ENCODE measurements around the gene TUBGCP2.
"Not testable (repeated sequence)": the region's sequence is repeated elsewhere in the genome, so short reads cannot be mapped to it uniquely, and the experiment has no call there.

The TUBGCP2 gene

DNA sequence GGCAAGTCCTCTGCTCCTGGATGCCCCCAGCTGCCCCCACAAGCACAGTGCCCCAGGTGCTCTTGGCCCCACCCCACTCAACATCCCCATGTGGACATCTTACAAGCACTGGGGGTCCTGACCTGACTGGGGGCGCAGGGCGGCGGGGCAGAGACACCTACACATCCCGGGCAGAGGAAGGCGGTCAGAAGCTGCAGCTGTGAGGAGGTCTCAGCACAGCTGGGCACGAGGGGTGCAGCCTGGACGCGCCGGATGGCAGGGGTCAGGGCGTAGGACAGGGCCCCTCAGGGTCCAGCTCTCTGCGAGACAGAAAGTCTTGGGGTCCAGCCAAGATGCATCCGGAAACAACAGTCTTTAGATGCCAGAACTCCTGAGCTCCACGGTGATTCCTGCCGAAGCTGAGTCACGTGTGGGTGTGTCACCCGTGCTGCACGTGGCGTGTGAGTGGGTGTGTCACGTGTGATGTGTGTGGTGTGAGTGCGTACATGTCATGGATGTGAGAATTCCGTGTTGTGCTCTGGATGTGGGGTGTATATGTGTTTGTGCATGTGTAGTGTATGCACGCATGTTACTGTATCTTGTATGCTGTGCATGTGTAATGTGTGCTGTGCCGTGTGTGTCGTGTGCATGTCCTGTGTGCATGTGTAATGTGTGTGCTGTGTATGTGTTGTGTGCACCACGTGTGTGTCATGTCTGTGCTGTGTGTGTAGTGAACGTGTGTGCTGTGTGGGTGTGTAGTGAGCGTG, 65.9 kb downstream of the TUBGCP2 start:
- DNase-seq, result no peak

DNA sequence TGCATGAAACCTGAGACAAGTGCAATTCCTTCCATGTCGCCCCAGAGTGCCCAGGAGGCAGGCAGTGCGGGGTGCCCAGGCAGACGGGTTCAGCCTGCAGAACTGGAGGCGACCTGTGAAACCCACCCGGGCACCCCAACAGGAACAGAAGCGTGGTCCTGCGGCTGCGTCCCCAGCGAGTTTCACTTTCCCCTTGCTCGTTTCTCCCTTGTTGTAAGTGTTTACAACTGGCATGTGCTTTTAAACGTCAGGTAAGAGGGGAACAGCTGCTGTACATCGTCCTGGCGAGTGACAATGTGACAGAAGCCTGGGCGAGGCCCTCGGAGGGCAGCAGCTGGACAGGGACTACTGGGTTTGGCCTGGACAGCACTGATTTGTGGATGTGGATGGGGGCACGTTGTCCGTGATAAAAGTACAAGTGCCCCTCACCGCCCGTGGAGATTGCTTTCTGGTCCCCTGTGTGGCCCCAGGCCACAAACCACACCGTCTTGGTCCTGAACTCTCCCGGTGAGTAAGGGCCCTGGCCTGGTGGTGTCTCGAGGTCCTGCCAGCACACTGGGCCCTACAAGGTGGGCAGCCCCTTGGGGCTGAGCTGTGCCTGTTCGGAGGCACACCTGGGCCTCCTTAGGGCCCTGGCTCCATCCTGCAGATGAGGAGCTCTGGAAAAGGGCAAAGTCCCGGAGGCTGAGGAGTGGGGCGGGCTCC, 67.0 kb downstream of the TUBGCP2 start:
- no peak for DNase-seq

DNA sequence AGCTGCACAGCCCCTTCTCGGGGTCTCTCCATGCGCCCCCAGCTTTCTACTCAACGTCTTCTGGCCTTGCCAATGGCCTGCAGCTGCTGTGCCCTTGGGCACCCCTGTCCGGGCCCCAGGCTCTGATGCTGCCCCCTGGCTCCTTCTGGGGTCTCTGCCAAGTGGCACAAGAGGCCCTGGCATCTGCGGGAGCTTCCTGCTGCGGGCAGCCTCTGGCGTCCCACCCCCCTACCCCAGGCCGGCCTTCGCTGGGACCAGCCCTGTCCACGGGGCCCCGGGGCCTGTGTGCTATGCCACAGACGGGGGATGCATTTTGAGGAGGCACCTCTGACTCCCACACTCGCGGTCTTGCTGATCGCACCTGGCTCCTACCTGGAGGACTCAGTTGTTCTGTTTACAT, 68.7 kb downstream of the TUBGCP2 start:
- DNase-seq, result no peak

DNA sequence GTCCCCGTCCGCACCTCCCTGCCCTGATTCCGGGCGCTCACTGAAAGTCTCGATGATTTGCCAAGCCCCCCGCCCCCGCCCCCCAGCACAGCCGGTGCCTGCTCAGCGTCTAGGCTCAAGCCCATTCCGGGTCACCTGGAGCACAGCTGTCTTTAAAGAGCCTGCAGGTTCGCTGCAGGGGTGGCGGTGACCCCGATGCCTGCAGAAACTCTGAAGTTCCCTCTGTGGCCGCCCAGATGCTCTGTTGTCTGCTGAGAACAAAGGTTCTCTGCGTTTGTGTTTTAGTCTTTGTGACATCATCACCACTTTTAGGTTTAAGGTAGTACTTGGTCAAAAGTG, 70.2 kb downstream of the TUBGCP2 start:
- DNase-seq, result no peak

DNA sequence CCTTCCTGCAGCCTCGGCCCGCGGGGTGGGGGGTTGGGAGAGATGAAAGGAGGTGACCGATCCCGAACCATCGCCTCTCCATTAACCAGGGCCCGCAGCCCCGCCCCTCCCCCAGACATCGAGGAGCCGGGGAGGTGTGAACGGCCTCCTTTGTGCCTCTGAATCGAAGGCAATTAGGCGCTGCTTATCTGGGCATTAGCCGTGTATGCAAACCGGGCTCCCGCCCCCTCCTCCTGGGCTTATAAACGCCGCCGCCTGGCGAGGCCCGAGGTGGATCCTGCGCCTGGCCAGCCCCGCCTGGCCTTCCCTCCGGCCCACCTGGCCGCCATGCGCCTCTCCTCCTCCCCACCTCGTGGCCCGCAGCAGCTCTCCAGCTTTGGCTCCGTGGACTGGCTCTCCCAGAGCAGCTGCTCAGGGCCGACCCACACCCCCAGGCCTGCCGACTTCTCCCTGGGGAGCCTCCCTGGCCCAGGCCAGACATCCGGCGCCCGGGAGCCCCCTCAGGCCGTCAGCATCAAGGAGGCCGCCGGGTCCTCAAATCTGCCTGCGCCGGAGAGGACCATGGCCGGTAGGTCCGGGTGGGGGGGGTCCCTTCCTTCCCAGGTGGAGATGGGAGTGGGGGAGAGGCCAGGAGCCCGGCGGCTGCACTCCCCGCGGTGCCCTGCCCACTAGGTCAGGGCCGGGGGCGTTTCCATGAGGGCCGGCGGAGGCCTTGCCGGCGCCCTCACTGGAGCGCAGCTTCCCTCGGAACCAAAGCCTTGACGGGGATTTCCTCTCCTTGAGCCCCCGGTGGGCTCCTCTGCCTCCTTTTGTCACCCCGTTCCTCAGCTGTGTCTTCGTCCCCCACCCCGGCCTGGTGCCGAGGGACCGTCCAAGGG, 70.8 kb downstream of the TUBGCP2 start, which contains the start of gene VENTX:
Gene VENTX, plus strand, starts transcription at position 268 of the 878 bp plus-strand sequence. Its CDS starts 60 bp downstream, at position 328.
- DNase-seq, result no peak

DNA sequence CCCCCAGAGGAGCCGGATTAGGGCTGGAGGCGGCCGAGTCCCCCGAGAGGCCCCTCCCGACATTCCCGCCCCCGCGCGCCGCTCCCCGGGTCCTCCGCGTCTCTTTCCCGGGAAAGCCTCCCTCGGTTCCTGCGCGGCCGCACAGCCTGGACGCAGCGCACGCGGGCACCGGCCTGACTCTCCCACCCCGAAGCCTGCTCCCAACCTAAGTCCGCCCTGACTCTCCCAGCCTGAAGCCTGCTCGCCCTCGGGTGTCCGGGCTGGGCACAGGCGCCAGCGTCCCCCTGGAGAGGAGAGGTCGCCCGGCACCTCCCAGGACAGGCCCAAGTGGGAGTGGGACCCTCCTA, 71.5 kb downstream of the TUBGCP2 start:
- DNase-seq, result no peak

DNA sequence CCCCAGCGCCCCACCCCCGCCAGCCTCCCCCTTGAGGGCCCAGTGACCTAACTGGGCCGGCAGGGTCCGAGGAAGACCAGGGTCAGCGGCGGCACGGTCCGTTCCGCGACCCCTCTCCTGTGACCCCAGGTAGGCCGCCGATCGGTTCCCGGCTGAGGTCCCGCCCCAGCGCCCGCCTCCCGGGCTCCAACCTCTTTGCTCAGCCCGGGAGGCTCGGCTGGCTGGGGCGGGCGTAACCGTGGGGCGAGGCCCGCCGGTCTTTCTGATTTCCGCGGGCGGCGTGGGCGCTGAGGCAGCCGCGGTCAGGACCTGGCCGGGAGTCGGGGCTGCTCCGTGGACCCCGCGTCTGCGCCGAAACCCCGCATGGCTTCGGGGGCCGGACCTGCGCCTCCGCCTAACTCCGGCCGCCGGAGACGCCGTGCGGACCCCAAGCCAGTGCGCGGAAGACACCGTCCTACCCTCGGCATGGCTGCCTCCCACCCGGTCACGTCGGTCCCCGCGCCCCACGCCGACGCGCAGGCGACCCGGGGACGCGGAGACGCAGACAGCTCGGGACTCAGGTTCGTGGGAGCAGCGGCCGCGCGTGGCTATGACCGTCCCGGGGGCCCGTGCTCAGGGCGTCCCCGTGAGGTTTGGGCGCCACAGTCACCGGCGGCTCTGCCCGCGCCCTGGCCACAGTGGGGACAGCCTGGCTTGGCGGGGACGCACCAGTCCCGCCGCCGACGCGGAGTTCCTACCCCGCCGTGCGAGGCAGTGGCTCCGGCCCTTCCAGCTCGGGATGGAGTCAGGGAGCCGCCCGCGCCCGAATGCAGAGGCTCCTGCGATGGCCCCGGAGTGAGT, 72.1 kb downstream of the TUBGCP2 start:
- no peak for DNase-seq

DNA sequence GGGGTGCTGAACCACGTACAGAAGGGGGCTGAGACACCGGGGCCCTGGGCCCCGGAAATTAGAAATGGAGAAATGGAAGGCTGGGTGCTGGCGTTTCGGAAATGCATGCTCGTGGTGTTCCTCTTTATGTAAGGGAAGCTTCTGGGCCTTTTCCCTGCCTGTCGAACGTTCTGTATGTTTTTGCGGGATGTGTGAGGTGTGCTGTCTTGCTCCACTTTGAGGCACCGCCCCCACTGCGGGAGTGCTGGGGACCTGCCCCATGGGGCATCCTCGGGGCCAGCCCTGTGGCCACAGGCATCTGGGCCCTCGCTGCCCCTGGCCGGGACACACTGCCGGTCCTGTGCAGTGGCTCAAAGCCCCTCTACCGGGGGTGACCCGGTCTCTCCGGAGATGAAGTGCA, 72.7 kb downstream of the TUBGCP2 start:
- DNase-seq, result no peak

DNA sequence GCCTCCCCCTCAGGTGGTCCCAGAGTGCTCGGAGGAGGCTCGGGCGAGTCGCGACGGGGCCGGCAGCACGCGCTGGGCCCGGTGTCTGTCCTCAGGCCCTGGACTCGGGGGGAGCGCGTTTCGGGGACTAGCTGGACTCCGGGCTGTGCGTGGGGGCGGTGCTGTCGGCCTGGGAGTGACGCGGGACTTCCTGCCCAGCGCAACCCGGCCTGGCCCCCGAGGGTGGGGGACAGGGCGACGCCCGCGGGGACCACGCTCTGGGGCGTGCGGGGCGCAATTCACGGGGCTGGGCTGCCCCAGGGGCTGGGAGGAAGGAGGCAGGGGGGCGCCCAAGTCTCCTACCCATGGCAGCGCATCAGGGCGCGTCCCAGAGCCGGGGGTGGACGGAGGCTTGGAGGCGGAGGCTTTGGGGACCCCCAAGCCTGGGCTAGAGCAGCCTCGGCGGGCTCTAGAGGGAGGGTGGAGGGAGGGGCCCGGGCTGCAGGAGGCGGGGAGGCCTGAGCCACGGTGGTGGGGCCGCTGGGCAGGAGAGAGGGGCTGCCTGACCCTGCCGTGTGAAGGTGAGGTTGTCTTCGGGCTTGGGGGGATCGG, 73.3 kb downstream of the TUBGCP2 start:
- no peak for DNase-seq

DNA sequence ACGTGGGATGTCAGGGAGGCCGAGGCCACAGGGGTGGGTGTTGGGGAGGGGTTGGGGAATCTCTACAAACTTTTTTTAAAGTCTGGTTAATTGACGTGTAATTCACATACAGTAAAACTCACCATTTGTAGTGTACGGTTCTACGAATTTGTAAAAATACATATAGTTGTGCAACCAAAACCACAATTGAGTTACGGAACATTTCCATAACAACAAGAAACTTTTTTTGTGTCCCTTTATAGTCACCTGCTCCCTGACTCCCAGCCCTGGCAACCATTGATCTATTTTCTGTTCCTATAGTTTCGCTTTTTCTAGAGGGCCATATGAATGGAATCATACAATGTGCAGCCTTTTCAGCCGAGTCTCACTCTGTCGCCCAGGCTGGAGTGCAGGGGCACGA, 73.9 kb downstream of the TUBGCP2 start:
- not testable (repeated sequence) for DNase-seq

DNA sequence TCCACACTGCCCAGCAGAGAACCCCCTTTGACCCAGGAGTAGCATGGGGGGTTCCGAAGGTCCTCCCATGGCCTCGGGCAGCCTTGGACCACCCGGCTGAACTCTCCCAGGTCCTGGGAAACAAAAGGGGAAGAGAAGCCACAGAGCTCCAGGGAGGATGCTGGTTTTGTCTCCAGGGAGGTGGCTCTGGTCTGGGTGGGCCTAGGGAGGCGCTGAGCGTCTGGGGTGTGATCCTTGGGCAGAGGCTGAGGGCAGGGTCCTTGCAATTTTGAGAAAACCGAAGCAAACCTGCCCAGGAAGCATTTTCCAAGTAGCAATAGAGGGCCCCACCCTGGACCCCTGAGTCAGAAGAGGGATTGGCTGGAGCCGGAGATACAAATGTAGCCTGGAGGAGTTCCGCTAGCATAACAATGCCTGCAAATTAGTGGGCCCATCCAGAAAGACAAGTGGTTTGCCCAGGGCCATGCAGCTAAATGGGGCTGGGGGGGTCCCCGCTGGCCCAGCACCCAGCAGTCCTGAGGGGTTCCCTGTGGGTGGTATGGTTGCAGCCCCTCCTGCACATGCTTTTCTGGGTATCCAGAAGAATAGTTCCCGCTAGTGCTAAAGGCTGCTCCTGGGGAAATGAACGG, 76.6 kb downstream of the TUBGCP2 start:
- no peak for DNase-seq

DNA sequence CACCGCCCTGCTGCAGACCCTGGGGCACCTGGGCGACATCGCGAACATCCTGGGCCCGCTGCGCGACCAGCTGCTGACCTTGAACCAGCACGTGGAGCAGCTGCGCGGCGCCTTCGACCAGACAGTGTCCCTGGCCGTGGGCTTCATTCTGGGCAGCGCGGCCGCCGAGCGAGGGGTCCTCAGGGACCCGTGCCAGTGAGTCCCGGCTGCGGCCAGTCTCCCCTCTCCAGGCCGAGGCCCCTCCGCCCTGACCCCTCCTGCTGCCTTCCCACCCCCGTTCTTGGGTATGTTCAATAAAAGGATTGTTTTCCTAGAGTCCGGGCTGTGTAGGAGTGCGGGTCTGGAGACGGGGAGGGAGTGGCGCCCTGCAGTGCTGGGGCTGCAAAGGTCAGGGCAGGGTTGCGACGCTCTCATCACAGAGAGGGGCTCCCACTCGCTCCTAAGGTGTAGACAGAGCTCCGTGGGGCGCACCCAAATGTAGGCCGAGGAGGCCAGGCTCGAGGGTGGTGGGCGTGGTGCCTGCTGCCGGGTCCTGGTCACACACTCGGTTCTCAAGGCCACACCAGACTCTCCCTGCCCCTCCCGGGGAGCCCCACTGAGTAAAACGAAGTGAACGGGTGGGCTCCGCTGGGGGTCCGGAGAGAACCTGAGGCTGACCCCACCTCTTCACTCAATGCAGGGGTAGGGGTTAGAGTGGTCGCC, 77.3 kb downstream of the TUBGCP2 start:
- no peak for DNase-seq

DNA sequence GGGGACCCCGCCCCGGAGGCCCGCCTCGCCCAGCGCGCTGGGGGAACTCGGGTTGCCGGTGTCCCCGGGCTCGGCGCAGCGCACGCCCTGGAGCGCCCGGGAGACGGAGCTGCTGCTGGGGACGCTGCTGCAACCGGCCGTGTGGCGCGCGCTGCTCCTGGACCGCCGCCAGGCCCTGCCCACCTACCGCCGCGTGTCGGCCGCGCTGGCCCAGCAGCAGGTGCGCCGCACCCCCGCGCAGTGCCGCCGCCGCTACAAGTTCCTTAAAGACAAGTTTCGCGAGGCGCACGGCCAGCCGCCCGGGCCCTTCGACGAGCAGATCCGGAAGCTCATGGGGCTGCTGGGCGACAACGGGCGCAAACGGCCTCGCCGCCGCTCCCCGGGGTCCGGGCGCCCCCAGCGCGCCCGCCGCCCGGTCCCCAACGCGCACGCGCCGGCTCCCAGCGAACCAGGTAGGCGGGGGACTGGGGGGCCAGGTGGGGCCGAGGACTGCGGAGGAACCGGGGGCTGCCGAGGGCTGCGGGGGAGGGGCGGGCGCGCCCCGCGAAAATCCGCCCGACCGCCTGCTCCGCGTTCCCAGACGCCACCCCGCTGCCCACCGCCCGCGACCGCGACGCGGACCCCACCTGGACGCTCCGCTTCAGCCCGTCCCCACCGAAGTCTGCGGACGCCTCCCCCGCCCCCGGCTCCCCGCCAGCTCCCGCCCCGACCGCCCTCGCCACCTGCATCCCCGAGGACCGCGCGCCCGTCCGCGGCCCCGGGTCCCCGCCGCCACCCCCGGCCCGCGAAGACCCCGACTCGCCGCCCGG, 78.1 kb downstream of the TUBGCP2 start:
- no peak for DNase-seq

DNA sequence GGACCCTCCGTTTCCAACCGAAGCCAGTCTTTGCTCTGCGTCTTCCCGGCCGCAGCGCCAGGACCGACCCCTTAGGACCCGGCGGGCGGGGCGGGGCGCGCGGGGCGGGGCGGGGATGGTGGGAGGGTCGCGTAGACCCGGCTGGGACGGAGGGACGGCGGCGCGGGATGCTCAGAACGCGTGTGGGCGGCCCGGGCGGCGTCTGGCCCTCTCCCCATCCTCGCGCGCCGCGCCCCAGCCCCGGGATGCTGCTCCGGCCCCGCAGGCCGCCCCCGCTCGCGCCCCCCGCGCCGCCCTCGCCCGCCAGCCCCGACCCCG, 78.7 kb downstream of the TUBGCP2 start, which contains the start of gene UTF1:
Gene UTF1, plus strand, starts transcription at position 174 of the 318 bp plus-strand sequence. Its CDS starts 72 bp downstream, at position 246.
- no peak for DNase-seq

DNA sequence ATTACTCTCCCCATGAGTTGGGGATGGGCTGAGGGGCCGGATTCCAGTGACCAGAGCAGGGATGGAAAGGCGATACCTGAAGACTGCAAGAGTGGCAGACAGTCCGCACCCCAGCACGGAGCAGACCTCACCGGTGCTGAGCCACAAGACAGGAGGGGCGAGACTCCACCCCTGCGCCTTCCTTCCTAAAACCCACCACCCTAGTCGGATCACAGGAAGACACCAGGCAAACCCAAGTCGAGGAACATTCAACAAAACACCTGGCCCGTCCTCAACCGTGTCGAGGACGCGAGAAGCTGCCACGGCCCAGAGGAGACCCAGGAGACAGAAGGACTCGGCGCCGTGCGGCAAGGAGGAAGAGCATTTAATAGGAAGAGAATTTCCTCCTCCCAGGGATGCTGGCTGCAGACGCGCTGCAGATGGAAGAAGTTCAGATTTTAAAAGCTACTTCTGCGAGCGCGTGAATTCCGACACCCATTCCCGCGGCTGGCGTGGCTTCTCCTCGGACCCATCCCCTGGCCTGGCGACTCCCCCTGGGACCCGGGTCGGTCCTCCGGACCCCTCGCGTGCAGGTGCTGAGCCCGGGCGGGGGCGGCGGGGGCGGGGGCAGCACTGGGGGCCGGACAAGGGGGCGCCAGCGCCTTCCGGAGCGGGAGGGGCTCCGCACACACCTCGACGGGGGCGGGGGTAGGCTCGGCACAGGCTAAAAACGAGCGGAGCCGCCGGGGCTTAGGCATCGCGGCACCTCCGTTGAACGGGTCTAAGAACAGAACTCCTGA, 79.2 kb downstream of the TUBGCP2 start:
- DNase-seq, result no peak
